Activated CD8-positive, alpha-beta memory T cell treated with anti-CD3 and anti-CD28 coated beads for 36 hours (primary cell): ENCODE results near the gene MOK. TPM values are rescaled to one million over a fixed set of nuclear protein-coding genes. Genes with fewer than 3 reads are reported as not detected.
"Not testable (repeated sequence)": the region's sequence is repeated elsewhere in the genome, so short reads cannot be mapped to it uniquely, and the experiment has no call there.

Experiments
- CTCF ChIA-PET: fragments of 350-600 bp; sonication (Branson Sonifier 250); formaldehyde crosslinking; loops from one replicate; lab custom pipeline; 2021; ENCODE audit warnings: antibody characterized with exemption; lab: Charles Lee
- POLR2A ChIA-PET: fragments of 350-600 bp; sonication (Branson Sonifier 250); formaldehyde crosslinking; loops from one replicate; lab custom pipeline; 2021; ENCODE audit warnings: antibody characterized with exemption; lab: Charles Lee
- total RNA-seq, 2 experiments: library from RNA; stranded (reverse); gene quantifications; one replicate each; pipeline ENCODE4 v1.2.3, GENCODE V29; 2021

The MOK gene, protein sequence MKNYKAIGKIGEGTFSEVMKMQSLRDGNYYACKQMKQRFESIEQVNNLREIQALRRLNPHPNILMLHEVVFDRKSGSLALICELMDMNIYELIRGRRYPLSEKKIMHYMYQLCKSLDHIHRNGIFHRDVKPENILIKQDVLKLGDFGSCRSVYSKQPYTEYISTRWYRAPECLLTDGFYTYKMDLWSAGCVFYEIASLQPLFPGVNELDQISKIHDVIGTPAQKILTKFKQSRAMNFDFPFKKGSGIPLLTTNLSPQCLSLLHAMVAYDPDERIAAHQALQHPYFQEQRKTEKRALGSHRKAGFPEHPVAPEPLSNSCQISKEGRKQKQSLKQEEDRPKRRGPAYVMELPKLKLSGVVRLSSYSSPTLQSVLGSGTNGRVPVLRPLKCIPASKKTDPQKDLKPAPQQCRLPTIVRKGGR
- 1 to 10 TPM; 7.8 to 9.6 TPM for total RNA-seq

GRCh38 chr14:102304611-102305506, at the start of gene MOK:
MOK (minus strand) TSS chr14:102305164; CDS start chr14:102304968, 196 bp downstream.
- ChIA-PET POLR2A (interaction anchor here (0.6 to 1.9 kb wide), 5 partner anchors 10 to 357 kb away, joined by 4 to 6 read pairs (median 4); no protein-coding TSS in a partner anchor), CTCF (interaction anchor here (1.2 to 2.7 kb wide), 2 partner anchors 10 to 12 kb away, joined by 5 to 18 read pairs; no protein-coding TSS in a partner anchor)

- POLR2A ChIA-PET: no interaction called here
- CTCF ChIA-PET: interaction anchor here (1.0 kb wide), 1 partner anchor 86 kb away, joined by 3 read pairs; no protein-coding TSS in a partner anchor
Observed at GRCh38 chr14:102353126-102353619, 48.2 kb upstream of the MOK start.

DNA sequence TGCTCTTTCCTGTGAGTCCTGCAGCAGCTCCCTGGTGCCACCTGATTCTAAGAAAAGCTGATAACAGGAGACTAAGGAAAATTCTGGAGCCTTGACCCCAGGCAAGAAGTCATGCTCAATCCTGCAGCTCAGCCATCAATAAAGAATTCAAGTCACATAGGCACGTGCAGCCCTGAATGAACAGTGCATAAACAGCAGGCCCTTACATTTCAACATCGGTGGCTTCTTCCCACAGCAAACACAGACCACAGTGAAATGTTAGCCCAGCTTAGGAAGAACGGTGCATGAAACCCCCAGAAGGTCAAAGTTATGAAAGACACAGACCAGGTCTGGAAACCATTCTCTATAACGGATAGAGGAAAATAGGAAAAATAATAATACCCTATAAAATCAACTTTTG, 47.2 kb upstream of the MOK start:
- POLR2A ChIA-PET: interaction anchor here (0.6 kb wide), 1 partner anchor 175 kb away, joined by 3 read pairs; no protein-coding TSS in a partner anchor
- CTCF ChIA-PET: interaction anchor here (1.0 kb wide), 1 partner anchor 87 kb away, joined by 3 read pairs; no protein-coding TSS in a partner anchor

- POLR2A ChIA-PET, CTCF ChIA-PET: not testable (repeated sequence)
Observed at GRCh38 chr14:102351593-102351992, 46.6 kb upstream of the MOK start.

- ChIA-PET CTCF (no interaction called here), POLR2A (no interaction called here)
Observed at GRCh38 chr14:102351023-102351422, 46.1 kb upstream of the MOK start.

DNA sequence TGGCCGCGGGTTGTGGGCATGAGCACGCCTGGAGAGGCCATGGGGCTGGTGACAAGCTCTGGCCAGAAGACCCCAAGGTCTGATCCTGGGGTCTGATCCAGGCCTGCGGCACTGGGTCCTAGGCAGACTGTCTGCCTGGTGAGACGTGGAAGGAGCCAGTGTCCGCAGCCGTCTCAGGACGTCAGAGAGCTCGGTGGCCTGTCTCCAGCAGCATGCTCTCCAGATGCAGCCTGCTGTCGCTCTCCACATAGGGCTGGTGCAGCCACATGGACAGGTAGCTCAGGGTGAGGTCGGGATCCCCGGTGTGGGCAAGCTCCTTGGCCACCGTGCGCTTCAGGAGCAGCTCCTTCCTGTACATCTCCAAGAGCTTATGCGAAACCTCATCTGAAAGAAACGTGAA, 43.4 kb upstream of the MOK start:
- CTCF ChIA-PET: no interaction called here
- POLR2A ChIA-PET: no interaction called here

GRCh38 chr14:102346645-102347044, 41.7 kb upstream of the MOK start:
- CTCF ChIA-PET: no interaction called here
- POLR2A ChIA-PET: no interaction called here

DNA sequence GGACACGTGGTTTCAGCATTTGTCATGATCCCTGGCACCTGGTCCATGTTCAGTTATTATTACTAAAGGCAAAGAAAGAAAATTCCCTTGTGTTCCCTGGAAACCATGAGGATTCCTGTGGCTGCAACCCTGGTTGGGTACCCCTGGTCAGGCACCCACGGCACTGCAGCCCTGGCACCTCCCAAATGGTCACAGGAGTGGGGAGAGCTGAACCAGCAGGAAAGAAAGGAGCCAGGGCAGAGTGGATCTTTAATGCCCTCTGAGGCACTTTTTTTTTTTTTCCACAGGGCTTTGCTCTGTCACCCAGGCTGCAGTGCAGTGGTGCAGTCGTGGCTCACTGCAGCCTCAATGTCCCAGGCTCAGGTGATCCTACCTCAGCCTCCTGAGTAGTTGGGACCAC, 40.3 kb upstream of the MOK start:
- POLR2A ChIA-PET: no interaction called here
- CTCF ChIA-PET: no interaction called here

- POLR2A ChIA-PET: no interaction called here
Observed at GRCh38 chr14:102344485-102344884, 39.5 kb upstream of the MOK start.

GRCh38 chr14:102344084-102344483, 39.1 kb upstream of the MOK start:
- ChIA-PET CTCF (no interaction called here), POLR2A (no interaction called here)

More at GRCh38 chr14:102344485-102344884, 39.5 kb upstream of the MOK start:
- CTCF ChIA-PET: no interaction called here

- CTCF ChIA-PET: no interaction called here
- POLR2A ChIA-PET: interaction anchor here (0.6 kb wide), 2 partner anchors 33 to 1118 kb away, joined by 3 to 4 read pairs; no protein-coding TSS in a partner anchor
Observed at GRCh38 chr14:102342238-102342637, 37.3 kb upstream of the MOK start.

DNA sequence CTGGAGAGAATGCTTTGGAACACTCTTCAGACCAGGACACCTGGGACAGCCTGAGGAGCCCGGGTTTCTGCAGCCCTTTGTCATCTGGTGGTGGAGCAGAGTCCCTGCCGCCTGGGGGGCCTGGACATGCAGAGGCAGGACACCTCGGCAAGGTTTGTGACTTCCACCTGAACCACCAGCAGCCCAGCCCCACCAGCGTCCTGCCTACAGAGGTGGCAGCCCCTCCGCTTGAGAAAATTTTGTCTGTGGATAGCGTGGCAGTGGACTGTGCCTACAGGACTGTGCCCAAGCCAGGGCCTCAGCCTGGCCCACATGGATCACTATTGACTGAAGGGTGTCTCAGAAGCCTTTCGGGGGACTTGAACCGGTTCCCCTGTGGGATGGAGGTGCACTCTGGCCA, 36.6 kb upstream of the MOK start:
- CTCF ChIA-PET: no interaction called here
- POLR2A ChIA-PET: no interaction called here

GRCh38 chr14:102338724-102339123, 33.8 kb upstream of the MOK start:
- CTCF ChIA-PET: interaction anchor here (0.7 kb wide), 1 partner anchor 922 kb away, joined by 3 read pairs; no protein-coding TSS in a partner anchor
- POLR2A ChIA-PET: no interaction called here

DNA sequence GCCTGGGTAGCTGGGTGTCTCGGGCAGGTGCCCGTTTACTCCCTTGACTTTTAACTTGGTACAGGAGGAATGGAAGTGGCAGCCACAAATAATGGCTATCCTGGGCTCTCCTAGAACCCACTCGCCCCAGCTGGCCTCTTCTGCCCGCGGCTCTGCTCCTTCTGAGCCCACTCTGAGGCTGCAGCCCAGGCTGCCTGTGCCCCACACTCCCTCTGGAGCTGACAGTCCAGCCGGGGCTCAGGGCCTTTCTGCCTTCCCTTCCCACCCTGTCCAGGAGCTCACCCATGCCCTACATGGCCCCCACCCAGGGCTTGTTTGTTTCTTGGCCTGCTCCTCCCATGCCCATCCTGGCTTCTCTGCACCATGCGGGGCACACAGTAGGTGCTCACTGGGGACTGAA, 30.2 kb upstream of the MOK start:
- CTCF ChIA-PET: interaction anchor here (1.1 kb wide), 1 partner anchor 21 kb away, joined by 5 read pairs; no protein-coding TSS in a partner anchor
- POLR2A ChIA-PET: no interaction called here

GRCh38 chr14:102333795-102334705, 29.1 kb upstream of the MOK start:
- POLR2A ChIA-PET: no interaction called here
- CTCF ChIA-PET: interaction anchor here (0.6 to 1.1 kb wide), 2 partner anchors 20 to 23 kb away, joined by 3 to 5 read pairs; no protein-coding TSS in a partner anchor

GRCh38 chr14:102333390-102333789, 28.4 kb upstream of the MOK start:
- ChIA-PET CTCF (interaction anchor here (0.6 kb wide), 1 partner anchor 22 kb away, joined by 3 read pairs; no protein-coding TSS in a partner anchor), POLR2A (no interaction called here)

DNA sequence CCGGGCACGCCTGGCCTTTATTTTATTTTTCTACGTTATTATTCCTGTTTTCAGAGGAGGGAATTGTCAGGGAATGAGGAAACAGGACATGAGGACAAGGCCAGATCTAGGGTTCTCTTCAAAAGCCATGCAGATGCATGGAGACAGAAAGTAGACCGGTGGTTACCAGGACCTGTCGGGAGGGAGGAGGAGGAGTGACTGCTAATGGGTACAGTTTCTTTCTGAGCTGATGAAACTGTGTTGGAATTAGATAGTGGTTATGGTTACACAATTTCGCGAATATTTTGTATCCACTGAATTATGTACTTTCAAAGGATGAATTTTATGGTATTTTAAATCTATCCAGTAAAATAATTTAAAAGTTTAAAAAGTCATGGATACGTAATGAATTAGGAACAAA, 25.8 kb upstream of the MOK start:
- CTCF ChIA-PET: no interaction called here
- POLR2A ChIA-PET: no interaction called here

DNA sequence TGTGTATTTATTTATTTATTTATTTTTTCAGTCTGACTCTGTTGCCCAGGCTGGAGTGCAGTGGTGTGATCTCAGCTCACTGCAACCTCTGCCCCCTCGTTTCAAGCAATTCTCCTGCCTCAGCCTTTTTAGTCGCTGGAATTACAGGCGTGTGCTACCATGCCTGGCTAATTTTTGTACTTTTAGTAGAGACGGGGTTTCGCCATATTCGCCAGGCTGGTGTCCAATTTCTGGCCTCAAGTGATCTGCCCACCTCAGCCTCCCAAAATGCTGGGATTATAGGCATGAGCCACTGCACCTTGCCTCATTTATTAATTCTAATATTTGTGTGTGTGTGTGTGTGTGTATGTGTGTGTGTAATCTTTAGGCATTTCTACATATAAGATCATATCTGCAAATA, 24.4 kb upstream of the MOK start:
- CTCF ChIA-PET: interaction anchor here (0.7 kb wide), 1 partner anchor 1322 kb away, joined by 5 read pairs; no protein-coding TSS in a partner anchor
- POLR2A ChIA-PET: interaction anchor here (0.6 to 0.7 kb wide), 2 partner anchors 96 to 400 kb away, joined by 4 to 5 read pairs; no protein-coding TSS in a partner anchor
